ENCODE results near the gene ADARB2.

Gene ADARB2

DNA sequence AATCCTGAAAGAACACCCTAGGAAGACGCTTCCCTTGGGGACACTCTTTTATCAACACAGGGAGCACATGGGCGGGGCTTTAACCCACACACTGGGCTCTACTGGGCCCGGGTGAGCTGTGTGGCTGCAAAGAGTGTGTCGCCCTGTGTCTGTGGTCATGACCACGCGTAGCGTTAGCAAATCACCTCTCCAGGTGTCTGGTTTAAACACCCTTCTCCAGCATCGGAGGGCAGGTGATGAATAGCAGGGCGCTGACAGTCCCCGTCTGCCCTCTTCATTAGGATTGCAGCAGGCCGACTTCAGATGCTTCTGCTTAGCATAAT is 127.7 kb downstream of the ADARB2 start:
- no peak for DNase-seq

DNA sequence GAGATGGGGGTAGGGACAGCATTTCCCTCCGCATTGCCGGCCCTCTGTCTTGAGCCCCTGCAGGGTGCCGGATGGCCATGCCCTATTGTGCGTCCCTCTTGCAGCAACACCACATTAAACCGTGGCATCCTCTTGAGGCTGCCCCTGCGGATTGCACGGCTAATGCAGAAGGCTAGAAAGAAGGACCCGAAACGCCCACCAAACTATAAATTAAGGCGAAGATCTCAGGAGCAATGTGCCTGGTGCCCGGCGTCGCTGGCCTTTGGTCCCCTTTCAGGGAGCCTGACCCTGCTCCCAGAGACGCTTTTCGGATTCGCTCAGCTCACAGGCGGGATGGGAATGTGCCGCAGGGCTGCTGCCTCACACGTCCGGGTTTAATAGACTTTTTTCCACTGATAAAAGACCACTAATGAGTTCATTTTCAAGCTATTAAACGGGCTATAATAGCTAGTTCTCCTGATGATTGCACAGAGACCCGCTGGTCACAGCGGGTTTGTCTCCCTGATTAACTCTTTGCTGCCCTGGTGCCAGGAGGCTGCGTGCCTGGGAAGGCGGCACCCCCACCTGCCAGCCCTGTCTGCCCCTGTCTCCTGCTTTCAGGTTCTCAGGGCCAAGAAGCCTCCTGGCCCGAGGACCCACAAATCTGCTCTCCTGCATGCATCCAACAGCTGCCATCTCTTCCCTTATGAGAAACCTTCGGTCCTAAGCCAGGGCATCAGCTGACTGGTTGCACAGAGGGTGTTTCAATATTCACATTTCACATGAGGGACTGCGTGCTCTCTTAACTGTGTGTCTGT is 128.3 kb downstream of the ADARB2 start:
- DNase-seq = no peak

DNA sequence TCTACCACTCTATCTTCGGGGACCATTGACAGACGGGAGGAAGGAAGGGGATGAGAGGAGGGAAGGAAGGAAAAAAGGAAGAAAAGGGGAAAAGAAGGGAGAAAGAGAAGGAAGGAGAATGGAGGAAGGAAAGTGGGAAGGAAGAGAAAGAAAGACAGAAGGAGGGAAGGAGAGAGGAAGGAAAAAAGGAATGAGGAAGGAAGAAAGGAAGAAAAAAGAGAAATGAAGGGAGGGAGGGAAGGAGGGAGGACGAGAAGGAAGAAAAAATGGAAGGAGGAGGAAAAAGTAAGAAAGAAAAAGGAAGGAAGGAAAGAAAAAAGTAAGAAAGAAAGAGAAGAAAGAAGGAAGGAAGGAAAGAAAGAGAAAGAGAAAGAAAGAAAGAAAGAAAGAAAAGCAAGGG is 128.9 kb downstream of the ADARB2 start:
- DNase-seq = no peak

DNA sequence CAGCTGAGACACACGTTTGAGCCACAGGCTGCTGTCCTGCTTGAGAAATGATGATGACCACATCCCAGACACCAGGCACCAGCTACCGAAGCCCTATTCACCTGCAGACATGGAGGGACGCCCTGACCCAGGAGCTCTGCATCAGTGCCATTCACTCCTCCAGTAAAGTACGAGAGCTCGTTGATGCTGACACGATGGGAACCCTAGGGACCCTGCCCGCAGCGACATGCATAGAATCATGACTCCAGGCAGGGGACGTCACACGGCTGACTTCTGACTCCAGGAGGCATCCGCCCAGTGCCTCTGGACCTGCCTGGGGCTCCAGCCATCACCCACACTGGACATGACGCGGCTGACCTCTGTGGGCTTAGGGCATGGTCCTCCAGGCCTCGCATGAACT is 129.9 kb downstream of the ADARB2 start:
- DNase-seq = no peak

DNA sequence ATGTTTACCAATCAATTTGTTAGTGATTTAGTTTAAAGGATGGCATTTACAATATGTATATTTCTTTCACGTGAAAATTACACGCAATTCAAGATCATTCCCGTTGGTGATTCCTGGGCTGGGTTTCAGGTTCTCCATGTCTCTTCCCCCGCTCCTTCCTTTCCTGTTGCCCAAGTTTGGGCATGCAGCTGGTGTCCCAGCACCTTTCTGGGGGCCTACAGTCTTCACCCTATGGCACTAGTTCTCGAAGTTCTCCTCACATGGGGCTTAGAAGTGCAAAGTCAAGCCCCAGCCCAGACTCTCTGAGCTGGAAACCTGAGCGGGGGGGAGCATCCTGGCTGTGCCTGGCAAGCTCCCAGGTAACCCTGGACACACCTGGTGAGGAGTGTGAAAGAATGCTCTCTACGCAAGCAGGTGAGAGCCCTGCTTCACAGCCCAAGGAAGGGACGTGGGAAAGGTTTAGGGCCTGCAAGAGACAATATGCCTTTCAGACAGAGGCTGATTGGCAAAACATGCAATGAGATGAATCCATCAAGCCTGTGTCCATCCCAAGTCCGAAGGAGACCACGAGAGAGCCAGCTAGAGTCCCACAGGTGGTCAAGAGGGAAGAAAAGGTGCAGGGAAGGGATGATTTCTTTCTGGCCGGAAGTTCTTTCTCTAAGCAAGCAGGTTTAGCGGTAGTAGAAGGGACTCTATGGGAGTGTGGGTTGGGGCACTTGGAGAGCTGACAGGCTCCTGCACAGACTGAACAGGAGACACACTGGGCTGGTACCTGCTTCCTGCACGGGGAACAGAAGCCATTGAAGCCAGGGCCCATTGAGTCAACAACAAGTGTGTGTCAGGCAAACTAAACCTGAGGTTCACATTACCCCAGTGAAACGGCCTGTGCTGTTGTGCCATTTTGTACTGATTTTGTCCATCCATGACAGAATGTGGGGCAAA is 131.1 kb downstream of the ADARB2 start:
- no peak for DNase-seq

DNA sequence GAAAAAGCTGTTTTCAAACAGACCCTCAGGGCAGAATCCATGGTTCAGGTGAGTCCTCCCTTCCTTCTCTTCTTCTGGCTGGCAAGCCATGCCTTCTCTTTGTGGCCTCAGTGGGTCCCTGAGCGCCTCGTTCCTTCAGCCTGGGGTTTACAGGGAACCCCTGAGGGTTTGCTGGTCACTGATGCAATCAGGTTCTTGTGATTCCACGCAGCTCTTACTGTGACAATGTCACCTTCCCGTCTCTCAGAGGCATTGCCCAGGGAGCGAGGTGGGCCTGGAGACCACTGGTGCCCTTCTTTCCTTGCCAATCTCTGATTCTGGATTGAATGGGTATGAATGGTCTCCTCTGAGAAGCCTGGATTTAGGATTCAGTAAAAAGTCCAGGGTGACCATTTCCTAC is 132.2 kb downstream of the ADARB2 start:
- DNase-seq = no peak

DNA sequence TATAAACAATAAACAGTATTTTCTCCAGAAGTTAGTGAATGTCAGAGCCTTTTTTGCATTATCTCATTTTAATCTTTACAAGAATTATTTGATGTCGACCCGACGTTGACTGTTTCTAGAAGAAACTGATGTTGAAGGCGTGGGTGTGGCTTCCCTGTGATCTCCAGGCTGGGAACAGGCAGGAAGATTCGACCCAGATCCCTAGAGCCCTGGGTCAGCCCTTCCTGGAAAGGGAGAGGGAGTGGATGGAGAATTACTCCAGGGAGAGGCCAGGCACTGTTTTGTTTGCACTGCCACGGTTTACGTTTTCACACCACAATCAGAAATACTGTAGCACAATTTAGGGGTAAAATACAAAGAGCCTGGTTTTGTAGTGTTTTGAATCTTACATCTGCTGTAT is 133.1 kb downstream of the ADARB2 start:
- DNase-seq = no peak

DNA sequence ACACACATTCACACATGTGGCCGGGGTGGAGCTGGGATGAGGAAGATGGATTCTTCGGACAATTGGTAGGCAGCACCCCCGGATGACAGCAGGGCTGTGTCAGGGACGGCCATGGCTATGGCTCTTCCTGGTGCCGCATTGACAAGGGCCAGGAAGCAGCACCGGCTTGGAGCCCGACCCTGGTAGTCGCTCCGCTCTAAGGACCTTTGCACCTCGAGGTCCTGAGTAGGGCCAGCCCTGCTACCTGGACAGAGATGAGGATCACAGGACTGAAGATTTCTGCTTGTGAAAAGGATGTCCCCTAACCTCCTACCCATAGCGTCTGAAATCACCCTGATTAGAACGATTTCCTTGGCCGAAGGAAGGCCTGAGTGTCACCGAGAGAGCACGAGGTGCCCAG is 134.1 kb downstream of the ADARB2 start:
- no peak for DNase-seq

DNA sequence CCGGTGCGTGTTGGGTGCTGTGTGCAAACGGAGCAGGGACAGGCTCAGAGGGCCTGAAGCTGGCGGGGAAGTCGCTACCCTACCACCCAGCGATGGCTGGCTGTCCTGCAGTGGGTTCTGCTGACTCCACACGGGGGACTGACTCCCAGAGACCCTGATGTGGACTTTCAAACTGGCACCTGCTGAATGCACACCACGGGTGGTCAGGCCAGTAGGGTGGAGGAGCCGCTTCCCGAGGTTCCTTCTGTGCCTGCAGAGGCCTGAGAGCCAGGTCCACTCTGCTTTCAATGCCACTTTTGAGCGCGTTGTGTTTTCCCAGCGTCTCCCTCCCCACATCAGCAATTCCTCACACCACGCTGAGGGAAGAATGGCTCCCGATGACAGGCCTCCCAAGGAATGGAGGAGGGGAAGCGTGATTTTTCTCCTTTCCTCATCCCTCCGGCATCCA is 135.3 kb downstream of the ADARB2 start:
- DNase-seq = no peak

DNA sequence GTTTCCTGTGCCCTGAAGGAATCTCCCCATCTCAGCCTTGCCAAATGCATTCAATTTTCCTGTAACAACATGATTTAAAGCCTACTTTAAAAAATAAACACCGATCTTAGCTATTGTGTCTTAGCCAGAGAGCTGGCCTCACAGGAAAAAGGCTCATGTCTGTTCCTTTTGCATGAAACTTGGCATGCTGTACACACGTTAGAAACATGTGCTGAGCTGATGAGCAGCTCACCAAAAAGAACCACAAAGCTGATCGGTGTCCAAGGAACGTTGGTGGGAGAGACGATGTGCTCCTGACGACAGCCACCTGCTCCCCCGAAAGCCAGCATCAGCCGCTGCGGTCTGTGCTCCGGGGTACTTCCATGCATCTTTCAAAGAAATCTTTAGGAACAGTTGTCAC is 135.9 kb downstream of the ADARB2 start:
- DNase-seq = no peak

DNA sequence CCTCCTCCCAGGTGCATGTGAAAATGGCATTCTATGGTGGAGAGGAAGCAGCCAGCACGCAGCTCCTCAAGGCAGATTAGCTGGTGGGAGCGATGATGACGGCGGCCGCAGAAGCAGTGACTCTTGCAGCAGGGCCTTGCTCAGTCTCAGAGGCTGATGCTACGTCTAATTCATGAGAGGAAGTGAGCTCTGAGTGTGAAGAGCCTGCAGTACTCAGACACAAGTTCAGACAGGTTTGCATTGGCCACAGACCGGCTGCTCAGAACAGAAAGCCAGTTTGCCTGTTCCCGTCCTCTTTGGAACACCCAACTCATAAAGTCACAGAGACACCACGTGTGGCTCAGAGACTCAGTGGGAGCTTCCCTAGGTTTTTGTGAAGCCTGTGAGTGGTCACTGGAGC is 136.5 kb downstream of the ADARB2 start:
- DNase-seq = no peak

DNA sequence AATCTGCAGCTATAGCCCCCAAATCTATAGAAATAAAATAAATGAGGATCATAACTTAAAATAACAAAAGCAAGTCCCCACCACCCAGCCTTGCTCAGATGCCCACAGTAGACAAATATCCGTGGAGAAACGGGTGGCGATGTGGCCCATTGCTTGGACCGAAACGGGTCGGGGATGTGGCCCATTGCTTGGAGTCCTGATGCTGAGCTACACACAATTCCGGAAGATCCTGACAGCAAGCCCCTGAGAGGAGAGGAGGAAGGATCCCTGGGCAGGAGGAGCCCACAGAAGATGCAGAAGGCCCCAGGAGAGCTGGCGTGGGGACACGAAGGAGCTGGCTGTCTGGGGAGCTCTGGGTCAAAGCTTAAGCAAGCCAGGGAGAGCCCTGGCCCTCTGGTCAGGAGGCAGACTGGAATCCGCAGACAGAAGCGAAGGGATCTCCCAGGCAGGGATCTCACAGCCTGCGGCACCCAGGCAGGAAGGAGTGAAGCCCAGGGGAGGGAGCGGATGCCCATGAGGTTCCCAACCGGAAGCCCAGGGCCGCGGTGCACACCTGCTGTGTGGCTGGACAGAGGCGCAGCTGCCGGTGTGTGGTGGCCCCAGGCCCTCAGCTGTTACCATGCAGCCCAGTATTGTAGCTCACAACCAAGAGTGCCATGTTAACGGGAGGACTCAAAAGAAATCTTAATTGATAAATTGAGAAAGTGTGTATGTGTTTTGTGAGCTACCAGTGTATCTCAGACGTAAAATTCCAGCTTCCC is 138.8 kb downstream of the ADARB2 start:
- DNase-seq = no peak

DNA sequence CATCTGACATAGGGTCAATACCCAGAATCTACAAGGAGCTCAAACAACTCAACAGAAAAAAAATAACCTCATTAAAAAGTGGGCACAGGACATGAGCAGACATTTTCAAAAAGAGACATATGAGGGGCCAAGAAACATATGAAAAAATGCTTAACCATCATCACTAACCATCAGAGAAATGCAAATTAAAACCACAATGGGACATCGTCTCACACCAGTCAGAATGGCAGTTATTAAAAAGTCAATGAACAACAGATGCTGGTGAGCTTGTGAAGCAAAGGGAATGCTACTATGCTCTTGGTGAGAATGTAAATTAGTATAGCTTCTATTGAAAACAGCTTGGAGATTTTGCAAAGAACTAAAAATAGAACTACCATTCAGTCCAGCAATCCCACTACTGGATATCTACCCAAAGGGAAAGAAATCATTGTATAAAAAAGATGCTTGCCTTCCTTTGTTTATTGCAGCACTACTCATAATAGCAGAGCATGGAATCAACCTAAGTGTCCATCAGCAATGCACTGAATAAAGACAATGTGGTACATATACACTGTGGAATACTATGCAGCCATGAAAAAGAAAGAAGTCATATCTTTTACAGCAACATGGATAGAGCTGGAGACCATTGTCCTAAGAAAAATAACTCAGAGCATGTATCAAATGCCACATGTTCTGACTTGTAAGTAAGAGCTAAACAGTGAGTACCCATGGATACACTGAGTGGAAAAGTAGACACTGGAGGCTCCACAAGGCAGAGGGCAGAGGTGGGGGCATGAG is 139.8 kb downstream of the ADARB2 start:
- DNase-seq = no peak

DNA sequence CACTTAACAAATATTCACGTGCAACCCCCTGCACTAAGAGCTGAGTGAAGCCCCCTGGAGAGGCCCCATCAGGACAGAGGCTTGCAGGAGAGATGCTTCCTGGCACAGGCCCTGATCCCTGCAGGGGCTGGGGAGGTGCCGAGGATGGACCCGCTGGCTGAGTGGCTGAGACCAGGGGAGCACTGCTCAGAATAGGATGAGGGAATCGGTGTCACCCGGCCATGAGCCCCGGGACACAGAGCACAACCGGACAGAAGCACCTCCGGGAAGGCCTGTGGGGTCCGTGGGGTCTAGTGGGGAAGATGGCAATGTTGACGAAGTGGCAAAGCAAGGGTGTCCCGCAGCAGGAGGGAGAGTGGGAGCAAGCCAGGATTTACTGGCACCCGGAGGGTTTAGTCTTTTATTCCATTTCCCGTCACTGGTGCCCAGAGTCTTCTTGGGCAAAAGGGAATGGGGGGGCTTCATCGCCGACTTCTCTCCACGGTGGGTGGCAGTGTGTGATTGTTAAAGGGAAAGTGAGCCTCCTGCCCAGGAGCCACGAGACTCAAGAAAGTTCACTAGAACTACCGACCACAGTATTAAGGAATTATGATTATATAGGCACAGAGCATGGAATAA is 140.7 kb downstream of the ADARB2 start:
- no peak for DNase-seq

DNA sequence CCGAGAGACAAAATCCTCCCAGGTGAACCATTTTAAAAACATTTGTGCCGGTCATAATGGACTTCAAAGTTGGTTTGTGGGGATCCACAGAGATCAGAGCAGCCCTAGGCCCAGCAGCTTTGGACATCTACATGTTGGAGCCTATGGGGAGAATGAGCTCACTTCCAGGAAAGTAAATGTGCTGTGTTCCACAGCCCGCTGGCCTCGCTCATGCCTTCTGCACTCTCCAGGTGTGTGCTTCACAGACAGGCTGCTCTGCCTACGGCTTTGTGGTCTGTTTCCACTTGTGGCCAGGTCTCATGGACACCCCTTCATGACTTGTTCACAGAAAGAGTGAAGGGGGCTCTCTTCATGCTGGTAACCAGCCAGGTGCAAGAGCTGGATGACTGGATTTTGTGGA is 141.6 kb downstream of the ADARB2 start:
- DNase-seq = no peak

DNA sequence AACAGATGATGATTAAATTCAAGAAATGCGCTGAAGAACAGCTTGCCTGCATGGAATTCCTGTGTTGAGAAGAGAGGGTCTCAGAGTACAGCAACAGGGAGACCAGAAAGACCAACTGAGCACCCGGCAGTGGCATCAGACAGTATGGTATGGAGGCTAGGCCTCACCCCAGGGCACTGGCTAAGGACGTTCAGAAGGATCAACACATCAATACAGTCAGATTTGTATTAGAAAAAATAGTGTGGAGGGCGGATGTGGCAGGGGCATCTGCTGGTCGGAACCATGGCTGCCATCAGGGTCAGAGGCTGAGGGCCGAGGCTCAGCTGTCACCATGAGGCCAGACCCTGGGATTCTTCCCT is 142.1 kb downstream of the ADARB2 start:
- DNase-seq = no peak

DNA sequence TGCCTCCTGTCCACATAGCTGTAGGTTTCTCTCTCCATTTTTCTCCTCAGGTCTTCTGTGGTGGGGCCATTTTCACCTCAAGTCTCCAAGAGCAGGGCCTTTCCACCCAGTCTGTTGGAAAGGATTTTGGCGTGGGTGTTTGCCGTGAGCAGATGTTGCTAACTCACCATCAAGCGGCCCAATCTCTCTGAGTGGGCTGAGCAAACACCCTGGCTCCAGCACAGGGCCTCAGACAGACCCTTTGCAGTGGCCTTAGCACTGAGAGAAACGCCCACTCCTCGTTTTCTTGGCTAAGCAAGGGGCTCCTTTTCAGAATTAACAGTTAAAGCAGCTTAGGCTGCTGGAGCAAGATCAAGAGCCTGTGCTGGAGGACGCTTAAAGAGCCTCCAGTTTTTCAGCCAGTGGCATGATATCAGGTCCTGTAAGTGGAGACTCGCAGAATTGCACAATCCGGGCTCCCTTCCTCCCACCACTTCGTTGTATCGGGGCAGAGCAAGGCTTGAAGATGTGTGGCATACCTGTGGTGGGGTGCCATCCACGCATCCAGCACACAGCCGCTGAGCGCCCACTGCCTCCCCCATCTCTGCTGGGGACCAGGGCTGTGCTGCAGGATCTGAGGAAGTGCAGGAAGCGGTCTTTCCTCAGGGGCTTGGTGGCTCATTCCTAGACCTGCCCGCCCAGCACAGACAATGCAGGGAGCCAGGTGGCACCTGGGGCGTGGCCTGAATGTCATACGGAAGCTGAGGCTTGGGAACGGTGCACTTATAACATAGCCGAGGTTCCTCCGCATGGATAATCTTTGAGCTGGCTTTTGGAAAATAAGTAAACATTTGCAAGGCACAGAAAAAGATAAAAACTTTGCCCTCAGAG is 142.7 kb downstream of the ADARB2 start:
- no peak for DNase-seq

DNA sequence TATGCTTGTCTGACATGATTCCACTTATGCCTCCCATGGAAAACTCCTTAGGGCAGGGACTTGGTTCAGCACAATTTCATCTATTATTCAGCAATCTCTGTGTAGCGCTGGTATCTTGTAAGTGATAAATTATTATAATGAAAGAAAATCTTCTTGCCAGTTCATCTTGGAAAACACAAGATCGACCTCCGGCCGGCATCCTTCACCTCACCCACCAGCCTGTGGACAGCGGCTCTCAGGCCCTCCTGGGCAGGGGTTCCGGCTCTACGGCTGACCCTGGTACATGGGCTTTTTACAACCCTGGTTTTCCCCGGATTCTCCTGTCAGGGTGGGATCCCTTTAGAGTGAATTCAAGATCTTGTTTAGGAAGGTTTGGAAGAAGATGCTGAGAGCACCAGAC is 145.6 kb downstream of the ADARB2 start:
- no peak for DNase-seq

DNA sequence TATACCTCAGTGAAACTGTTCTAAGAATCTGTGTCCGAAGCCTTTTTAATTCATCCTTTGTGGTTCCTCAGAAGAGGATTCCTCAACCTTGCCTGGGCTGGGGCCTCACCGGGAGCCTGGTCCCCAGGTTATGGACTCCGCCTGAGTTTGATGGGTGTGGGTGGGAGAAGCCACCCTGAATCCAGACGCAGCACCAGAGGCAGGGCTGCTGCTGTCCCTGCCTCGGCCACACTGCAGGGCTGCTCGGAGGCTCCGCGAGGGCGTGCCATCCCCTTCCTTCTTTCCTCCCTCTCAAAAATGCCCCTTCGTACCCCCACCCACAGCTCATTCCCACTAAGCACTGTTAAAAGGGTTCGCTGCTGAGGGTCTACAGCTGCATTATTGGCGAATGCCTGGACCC is 146.3 kb downstream of the ADARB2 start:
- no peak for DNase-seq

DNA sequence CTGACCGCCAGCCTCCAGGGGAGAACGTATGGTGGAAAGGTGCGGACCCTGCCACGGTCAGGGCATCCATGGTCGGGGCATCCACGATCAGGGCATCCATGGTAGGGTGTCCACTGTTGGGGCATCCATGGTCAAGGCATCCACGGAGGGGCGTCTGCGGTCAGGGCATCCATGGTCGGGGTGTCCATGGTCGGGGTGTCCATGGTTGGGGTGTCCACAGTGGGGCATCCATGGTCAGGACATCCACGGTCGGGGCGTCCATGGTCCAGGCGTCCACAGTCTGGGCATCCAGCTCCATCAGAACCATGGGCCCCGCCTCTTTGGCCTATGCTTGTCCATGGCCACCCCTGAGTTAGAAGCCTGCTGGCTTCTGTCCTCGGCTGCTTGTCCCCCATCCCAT is 148.1 kb downstream of the ADARB2 start:
- no peak for DNase-seq

DNA sequence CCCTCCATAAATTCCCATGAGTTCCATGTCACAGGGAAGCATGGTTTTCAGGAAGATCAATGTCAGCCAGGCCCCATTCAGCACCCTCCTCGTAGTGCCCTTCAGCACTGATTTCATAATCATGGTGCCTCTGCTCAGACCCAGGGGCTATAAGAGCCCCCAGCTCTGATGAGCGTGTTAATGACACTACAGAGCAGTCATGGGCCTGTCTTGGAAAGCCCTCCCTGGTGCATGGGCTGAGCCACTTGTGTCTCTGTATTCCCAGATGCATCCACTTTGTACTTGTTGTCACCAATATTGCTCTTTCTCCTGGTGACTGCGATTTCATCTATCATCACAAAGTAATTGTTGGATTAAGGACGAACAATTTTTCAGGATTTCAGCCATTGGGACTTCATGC is 154.6 kb downstream of the ADARB2 start:
- DNase-seq = no peak

Data from activated T-cell treated with anti-CD3 and anti-CD28 coated beads, Interleukin-2, amount 50 U/mL, for 48 hours (primary cell).